HEK293 (cell line): ENCODE measurements around the gene TMEM255B.

ENCODE experiments used
- GLI2 ChIP-seq: fragments of 450-650 bp; formaldehyde crosslinking; IDR thresholded peaks from 2 replicates; pipeline ENCODE4; 2017; ENCODE audit warnings: missing biosample characterization, missing genetic modification characterization, low read depth, borderline replicate concordance
- REPIN1 ChIP-seq: fragments of 450-650 bp; formaldehyde crosslinking; IDR thresholded peaks from 2 replicates; pipeline ENCODE4 v1.5.1; 2017; ENCODE audit warnings: missing biosample characterization, missing genetic modification characterization, low read depth
- REST ChIP-seq: fragments of 450-650 bp; formaldehyde crosslinking; IDR thresholded peaks from 2 replicates; pipeline ENCODE4 v1.5.1; 2016; ENCODE audit warnings: missing biosample characterization, missing genetic modification characterization
- ZFP3 ChIP-seq: fragments of 450-650 bp; formaldehyde crosslinking; IDR thresholded peaks from 2 replicates; pipeline ENCODE4 v1.5.1; 2016; ENCODE audit warnings: low read depth, missing biosample characterization, missing genetic modification characterization
- ZNF138 ChIP-seq: fragments of 450-650 bp; formaldehyde crosslinking; IDR thresholded peaks from 2 replicates; pipeline ENCODE4 v1.5.1; 2016; ENCODE audit warnings: missing biosample characterization, missing genetic modification characterization, borderline replicate concordance
- ZNF146 ChIP-seq: fragments of 450-650 bp; formaldehyde crosslinking; IDR thresholded peaks from 2 replicates; pipeline ENCODE4 v1.5.1; 2016; ENCODE audit warnings: missing biosample characterization, missing genetic modification characterization
- ZNF561 ChIP-seq: fragments of 450-650 bp; IDR thresholded peaks from 2 replicates; pipeline ENCODE4 v1.5.1; 2018; ENCODE audit warnings: missing biosample characterization, missing genetic modification characterization, borderline replicate concordance
- ZNF701 ChIP-seq: fragments of 450-650 bp; formaldehyde crosslinking; IDR thresholded peaks from 2 replicates; pipeline ENCODE4 v1.5.1; 2016; ENCODE audit warnings: missing biosample characterization, missing genetic modification characterization
- ZNF704 ChIP-seq: fragments of 450-650 bp; formaldehyde crosslinking; IDR thresholded peaks from 2 replicates; pipeline ENCODE4 v1.5.1; 2016; ENCODE audit warnings: missing biosample characterization, missing genetic modification characterization
- ZNF785 ChIP-seq: fragments of 450-650 bp; formaldehyde crosslinking; IDR thresholded peaks from 2 replicates; pipeline ENCODE4 v1.5.1; 2016; ENCODE audit warnings: missing biosample characterization, missing genetic modification characterization
- TF ChIP-seq, protein P1 (sequence below): fragments of 450-650 bp; formaldehyde crosslinking; IDR thresholded peaks from 2 replicates; pipeline ENCODE4 v1.5.1; 2016; ENCODE audit warnings: missing biosample characterization, missing genetic modification characterization

DNA sequence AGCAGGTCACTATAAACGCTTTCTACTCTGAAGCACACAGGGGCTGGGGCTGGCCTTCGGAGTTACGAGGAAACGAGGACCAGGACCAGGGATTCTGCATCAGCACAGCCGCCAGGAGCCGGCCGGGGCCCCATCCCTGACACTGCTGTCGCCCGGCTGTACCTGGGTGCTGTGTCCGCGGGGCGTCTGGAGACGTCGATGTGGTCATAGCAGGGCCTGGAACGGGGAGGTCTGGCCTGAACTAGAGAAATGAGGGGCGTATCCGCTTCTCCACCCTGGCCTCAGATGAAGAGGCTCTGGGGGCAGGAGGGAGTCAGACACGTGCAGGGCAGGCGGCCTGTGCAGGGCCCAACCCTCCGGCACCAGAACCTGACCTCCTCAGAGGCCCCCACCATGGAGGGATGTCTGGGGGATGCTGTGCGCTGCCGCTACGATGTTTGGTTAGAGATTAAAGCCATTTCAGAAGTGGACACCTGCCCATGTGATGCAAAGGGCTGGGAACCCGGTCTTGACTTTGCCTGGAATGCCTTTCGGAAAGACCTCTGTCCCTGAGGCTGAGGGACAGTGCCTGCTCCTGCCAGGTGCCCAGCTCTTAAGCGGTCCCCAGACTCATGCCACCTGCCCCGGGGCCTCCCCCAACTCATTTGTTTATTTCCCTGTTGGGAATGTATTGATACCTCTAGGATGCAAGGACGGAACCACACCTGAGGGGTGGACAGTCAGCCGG lies 83.5 kb downstream of the TMEM255B start:
- no peak for TF ChIP-seq ZFP3 (tag by site-specific recombination)
- TF ChIP-seq, protein P1, sequence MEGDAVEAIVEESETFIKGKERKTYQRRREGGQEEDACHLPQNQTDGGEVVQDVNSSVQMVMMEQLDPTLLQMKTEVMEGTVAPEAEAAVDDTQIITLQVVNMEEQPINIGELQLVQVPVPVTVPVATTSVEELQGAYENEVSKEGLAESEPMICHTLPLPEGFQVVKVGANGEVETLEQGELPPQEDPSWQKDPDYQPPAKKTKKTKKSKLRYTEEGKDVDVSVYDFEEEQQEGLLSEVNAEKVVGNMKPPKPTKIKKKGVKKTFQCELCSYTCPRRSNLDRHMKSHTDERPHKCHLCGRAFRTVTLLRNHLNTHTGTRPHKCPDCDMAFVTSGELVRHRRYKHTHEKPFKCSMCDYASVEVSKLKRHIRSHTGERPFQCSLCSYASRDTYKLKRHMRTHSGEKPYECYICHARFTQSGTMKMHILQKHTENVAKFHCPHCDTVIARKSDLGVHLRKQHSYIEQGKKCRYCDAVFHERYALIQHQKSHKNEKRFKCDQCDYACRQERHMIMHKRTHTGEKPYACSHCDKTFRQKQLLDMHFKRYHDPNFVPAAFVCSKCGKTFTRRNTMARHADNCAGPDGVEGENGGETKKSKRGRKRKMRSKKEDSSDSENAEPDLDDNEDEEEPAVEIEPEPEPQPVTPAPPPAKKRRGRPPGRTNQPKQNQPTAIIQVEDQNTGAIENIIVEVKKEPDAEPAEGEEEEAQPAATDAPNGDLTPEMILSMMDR (tag by site-specific recombination), result no peak
- no peak for TF ChIP-seq GLI2
- no peak for TF ChIP-seq ZNF704 (tag by site-specific recombination)
- TF ChIP-seq REST (tag by site-specific recombination), result no peak
- TF ChIP-seq REPIN1 (tag by site-specific recombination), result no peak
- TF ChIP-seq ZNF146 (tag by site-specific recombination), result no peak
- no peak for TF ChIP-seq ZNF701
- TF ChIP-seq ZNF138 (tag by site-specific recombination), result no peak
- no peak for TF ChIP-seq ZNF561 (tag by site-specific recombination)
- no peak for TF ChIP-seq ZNF785 (tag by site-specific recombination)
